NCI-H2107 (cell line): ENCODE measurements around the gene CKAP2L.

ENCODE experiments used
- DNase-seq: peaks from one replicate; lab custom pipeline; 2025; lab: John Stamatoyannopoulos, UW

The CKAP2L gene

GRCh38 chr2:112764071-112765044, at the start of gene CKAP2L:
CKAP2L (minus strand) TSS chr2:112764609; CDS start chr2:112764598, 11 bp downstream.
- peak; percentile 93 for DNase-seq

GRCh38 chr2:112813280-112813966, 49.0 kb upstream of the CKAP2L start:
- DNase-seq = no peak

- no peak for DNase-seq
These were observed 48.2 kb upstream of the CKAP2L start for GRCh38 chr2:112812318-112813267.

- no peak for DNase-seq
These were observed 47.5 kb upstream of the CKAP2L start for GRCh38 chr2:112811841-112812306.

GRCh38 chr2:112811276-112811831, 46.9 kb upstream of the CKAP2L start:
- DNase-seq = no peak

- DNase-seq = no peak
These were observed 44.7 kb upstream of the CKAP2L start for GRCh38 chr2:112809112-112809511.

- no peak for DNase-seq
These were observed 42.9 kb upstream of the CKAP2L start for GRCh38 chr2:112807233-112807807.

GRCh38 chr2:112805542-112805941, 41.1 kb upstream of the CKAP2L start:
- DNase-seq = no peak

GRCh38 chr2:112803691-112804521, 39.5 kb upstream of the CKAP2L start:
- DNase-seq = no peak

GRCh38 chr2:112800881-112801583, 36.6 kb upstream of the CKAP2L start:
- DNase-seq = no peak

- DNase-seq = no peak
These were observed 34.9 kb upstream of the CKAP2L start for GRCh38 chr2:112798979-112799975.

GRCh38 chr2:112796486-112796885, 32.1 kb upstream of the CKAP2L start:
- no peak for DNase-seq

- DNase-seq = no peak
These were observed 31.4 kb upstream of the CKAP2L start for GRCh38 chr2:112795774-112796173.

- no peak for DNase-seq
These were observed 30.4 kb upstream of the CKAP2L start for GRCh38 chr2:112794841-112795240.

GRCh38 chr2:112794131-112794733, 29.8 kb upstream of the CKAP2L start:
- DNase-seq = no peak

- DNase-seq = no peak
These were observed 29.1 kb upstream of the CKAP2L start for GRCh38 chr2:112793449-112793978.

- no peak for DNase-seq
These were observed 28.0 kb upstream of the CKAP2L start for GRCh38 chr2:112792419-112792818.
